ENCODE data around the gene NRCAM.

Gene NRCAM

GRCh38 chr7:108452707-108453106 is 3.5 kb downstream of the NRCAM start:
- peak; percentile 38 for DNase-seq

DNA sequence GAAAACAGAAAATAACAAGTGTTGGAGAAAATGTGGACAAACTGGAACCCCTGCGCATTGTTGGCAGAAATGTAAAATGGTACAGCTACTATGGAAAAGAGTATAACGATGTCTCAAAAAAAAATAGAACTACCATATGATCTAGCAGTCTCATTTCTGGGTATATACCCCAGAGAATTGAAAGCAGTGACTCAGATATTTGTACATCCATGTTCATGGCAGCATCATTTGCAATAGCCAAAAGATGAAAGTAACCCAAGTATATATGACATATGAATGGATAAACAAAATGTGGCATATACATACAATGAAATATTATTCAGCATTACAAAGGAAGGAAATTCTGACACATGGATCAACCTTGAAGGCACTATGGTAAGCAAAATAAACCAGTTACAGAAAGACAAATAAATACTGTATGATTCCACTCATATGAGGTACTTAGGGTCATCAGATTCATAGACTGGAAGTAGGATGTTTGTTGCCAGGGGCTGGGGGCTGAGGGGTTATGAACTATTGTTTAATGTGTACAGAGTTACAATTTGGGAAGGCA is 4.9 kb downstream of the NRCAM start:
- Histone ChIP-seq H3K27ac (ENCODE audit: low read length, poor library complexity, severe bottlenecking) (no peak overlapping the region), H2BK5ac (ENCODE audit: low read depth, low read length, poor library complexity, severe bottlenecking) (no peak overlapping the region), H3K23ac (ENCODE audit: low read length in 2 of 2) (no peak overlapping the region), H3K36me3 (ENCODE audit: control insufficient read depth in 1 of 2, insufficient read depth in 2 of 2, low read depth in 1 of 2, low read length in 2 of 2) (no peaks in the 10 kb centered on the region), H2BK15ac (ENCODE audit: low read depth, poor library complexity, severe bottlenecking) (no peak overlapping the region), H4K91ac (ENCODE audit: low read length) (no peak overlapping the region), H3K79me1 (replicated peaks; ENCODE audit: low read length, poor library complexity, severe bottlenecking) (no peaks in the 10 kb centered on the region), H3K4me1 (ENCODE audit: control insufficient read depth, insufficient read depth, low read depth, low read length) (peaks cover 18% of the 10 kb centered on the region), H3K4me3 (ENCODE audit: insufficient read depth in 1 of 2, low read depth in 1 of 2, low read length in 2 of 2) (no peak overlapping the region), H4K8ac (ENCODE audit: low read length) (no peak overlapping the region), H3K14ac (ENCODE audit: low read length in 2 of 2) (no peak overlapping the region), H3K27me3 (ENCODE audit: control insufficient read depth in 1 of 2, insufficient read depth in 1 of 2, low read length in 2 of 2) (peaks cover 31 to 36% of the 10 kb centered on the region in 2 experiments), H2AK5ac (ENCODE audit: low read length, severe bottlenecking) (no peak overlapping the region), H2BK120ac (ENCODE audit: low read depth, low read length) (no peak overlapping the region), H2BK12ac (ENCODE audit: low read length in 2 of 2) (no peak overlapping the region), H3K9ac (ENCODE audit: low read length) (no peak overlapping the region), H3K18ac (ENCODE audit: low read depth in 1 of 2, low read length in 2 of 2) (no peak overlapping the region), H3K4me2 (ENCODE audit: low read length, poor library complexity, severe bottlenecking) (no peak overlapping the region), H2AFZ (ENCODE audit: low read depth, low read length) (no peak overlapping the region), H3K9me3 (ENCODE audit: control insufficient read depth, low read length) (no peaks in the 10 kb centered on the region), H3K4ac (ENCODE audit: low read depth in 1 of 2, low read length in 2 of 2) (no peak overlapping the region)
- no peak for DNase-seq
- 100% methylated on average over 1 of the region's 2 CpGs for WGBS

More at GRCh38 chr7:108452707-108453106, 3.5 kb downstream of the NRCAM start:
- WGBS: 70% methylated on average over 2 of the region's 2 CpGs
- H3K9me3 ChIP-seq (ENCODE audit: control insufficient read depth, low read length): no peaks in the 10 kb centered on the region
- no peak overlapping the region for H3K4me2 ChIP-seq (ENCODE audit: low read length, poor library complexity, severe bottlenecking)
- H2BK12ac ChIP-seq (ENCODE audit: low read length in 2 of 2): no peak overlapping the region
- H2BK120ac ChIP-seq (ENCODE audit: low read depth, low read length): no peak overlapping the region
- no peak overlapping the region for H4K8ac ChIP-seq (ENCODE audit: low read length)
- no peak overlapping the region for H2AFZ ChIP-seq (ENCODE audit: low read depth, low read length)
- no peak overlapping the region for H2BK15ac ChIP-seq (ENCODE audit: low read depth, poor library complexity, severe bottlenecking)
- H3K23ac ChIP-seq (ENCODE audit: low read length in 2 of 2): no peak overlapping the region
- H3K4me3 ChIP-seq (ENCODE audit: insufficient read depth in 1 of 2, low read depth in 1 of 2, low read length in 2 of 2): no peak overlapping the region
- no peaks in the 10 kb centered on the region for H3K36me3 ChIP-seq (ENCODE audit: control insufficient read depth in 1 of 2, insufficient read depth in 2 of 2, low read depth in 1 of 2, low read length in 2 of 2)
- no peak overlapping the region for H3K27ac ChIP-seq (ENCODE audit: low read length, poor library complexity, severe bottlenecking)
- no peak overlapping the region for H3K14ac ChIP-seq (ENCODE audit: low read length in 2 of 2)
- H3K9ac ChIP-seq (ENCODE audit: low read length): no peak overlapping the region
- peaks cover 41 to 48% of the 10 kb centered on the region in 2 experiments for H3K27me3 ChIP-seq (ENCODE audit: control insufficient read depth in 1 of 2, insufficient read depth in 1 of 2, low read length in 2 of 2)
- H3K4ac ChIP-seq (ENCODE audit: low read depth in 1 of 2, low read length in 2 of 2): no peak overlapping the region
- peaks cover 20% of the 10 kb centered on the region for H3K4me1 ChIP-seq (ENCODE audit: control insufficient read depth, insufficient read depth, low read depth, low read length)
- no peak overlapping the region for H4K91ac ChIP-seq (ENCODE audit: low read length)
- H2BK5ac ChIP-seq (ENCODE audit: low read depth, low read length, poor library complexity, severe bottlenecking): no peak overlapping the region
- no peak overlapping the region for H3K18ac ChIP-seq (ENCODE audit: low read depth in 1 of 2, low read length in 2 of 2)
- no peaks in the 10 kb centered on the region for H3K79me1 ChIP-seq (replicated peaks; ENCODE audit: low read length, poor library complexity, severe bottlenecking)
- H2AK5ac ChIP-seq (ENCODE audit: low read length, severe bottlenecking): no peak overlapping the region

- Histone ChIP-seq H3K4me3 (ENCODE audit: insufficient read depth in 1 of 2, low read depth in 1 of 2, low read length in 2 of 2) (no peak overlapping the region), H2BK12ac (ENCODE audit: low read length in 2 of 2) (no peak overlapping the region), H2AFZ (ENCODE audit: low read depth, low read length) (no peak overlapping the region), H4K91ac (ENCODE audit: low read length) (no peak overlapping the region), H2BK15ac (ENCODE audit: low read depth, poor library complexity, severe bottlenecking) (no peak overlapping the region), H3K23ac (ENCODE audit: low read length in 2 of 2) (no peak overlapping the region), H3K9ac (ENCODE audit: low read length) (no peak overlapping the region), H3K79me1 (replicated peaks; ENCODE audit: low read length, poor library complexity, severe bottlenecking) (no peaks in the 10 kb centered on the region), H3K4me2 (ENCODE audit: low read length, poor library complexity, severe bottlenecking) (no peak overlapping the region), H4K8ac (ENCODE audit: low read length) (no peak overlapping the region), H2BK120ac (ENCODE audit: low read depth, low read length) (no peak overlapping the region), H3K4me1 (ENCODE audit: control insufficient read depth, insufficient read depth, low read depth, low read length) (peaks cover 6% of the 10 kb centered on the region), H3K4ac (ENCODE audit: low read depth in 1 of 2, low read length in 2 of 2) (no peak overlapping the region), H2AK5ac (ENCODE audit: low read length, severe bottlenecking) (no peak overlapping the region), H3K18ac (ENCODE audit: low read depth in 1 of 2, low read length in 2 of 2) (no peak overlapping the region), H3K9me3 (ENCODE audit: control insufficient read depth, low read length) (no peaks in the 10 kb centered on the region), H3K36me3 (ENCODE audit: control insufficient read depth in 1 of 2, insufficient read depth in 2 of 2, low read depth in 1 of 2, low read length in 2 of 2) (no peaks in the 10 kb centered on the region), H2BK5ac (ENCODE audit: low read depth, low read length, poor library complexity, severe bottlenecking) (no peak overlapping the region), H3K14ac (ENCODE audit: low read length in 2 of 2) (no peak overlapping the region), H3K27me3 (ENCODE audit: control insufficient read depth in 1 of 2, insufficient read depth in 1 of 2, low read length in 2 of 2) (peaks cover 20 to 32% of the 10 kb centered on the region in 2 experiments), H3K27ac (ENCODE audit: low read length, poor library complexity, severe bottlenecking) (no peak overlapping the region)
- WGBS: no CpG with 5 or more reads among the region's 1 CpG
- DNase-seq: no peak
Observed at GRCh38 chr7:108450160-108450559, 6.1 kb downstream of the NRCAM start.

DNA sequence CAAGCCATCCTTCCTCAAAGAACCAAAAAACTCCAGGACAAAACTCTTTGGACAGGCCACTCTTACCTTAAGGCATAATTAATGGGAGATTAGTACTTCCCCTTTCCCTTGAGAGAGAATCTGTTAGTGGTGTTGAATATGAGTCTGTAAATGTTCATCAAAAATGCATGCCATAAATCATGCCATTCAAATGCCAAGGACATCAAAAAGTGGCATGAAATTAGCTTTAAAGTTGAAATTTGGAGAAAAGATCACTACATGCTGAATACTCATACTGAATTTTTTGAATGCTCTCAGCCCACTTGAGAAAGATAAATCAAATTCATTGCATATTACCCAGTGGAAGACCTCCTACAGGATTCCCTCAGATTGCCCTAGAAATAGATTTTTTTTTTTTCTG is 6.7 kb downstream of the NRCAM start:
- Histone ChIP-seq H3K4me2 (ENCODE audit: low read length, poor library complexity, severe bottlenecking) (no peak overlapping the region), H2BK120ac (ENCODE audit: low read depth, low read length) (no peak overlapping the region), H3K9me3 (ENCODE audit: control insufficient read depth, low read length) (no peaks in the 10 kb centered on the region), H2BK5ac (ENCODE audit: low read depth, low read length, poor library complexity, severe bottlenecking) (no peak overlapping the region), H2BK15ac (ENCODE audit: low read depth, poor library complexity, severe bottlenecking) (no peak overlapping the region), H3K27me3 (ENCODE audit: control insufficient read depth in 1 of 2, insufficient read depth in 1 of 2, low read length in 2 of 2) (peaks cover 14 to 26% of the 10 kb centered on the region in 2 experiments), H3K36me3 (ENCODE audit: control insufficient read depth in 1 of 2, insufficient read depth in 2 of 2, low read depth in 1 of 2, low read length in 2 of 2) (no peaks in the 10 kb centered on the region), H2BK12ac (ENCODE audit: low read length in 2 of 2) (no peak overlapping the region), H3K14ac (ENCODE audit: low read length in 2 of 2) (no peak overlapping the region), H3K23ac (ENCODE audit: low read length in 2 of 2) (no peak overlapping the region), H3K18ac (ENCODE audit: low read depth in 1 of 2, low read length in 2 of 2) (no peak overlapping the region), H3K79me1 (replicated peaks; ENCODE audit: low read length, poor library complexity, severe bottlenecking) (no peaks in the 10 kb centered on the region), H3K4me3 (ENCODE audit: insufficient read depth in 1 of 2, low read depth in 1 of 2, low read length in 2 of 2) (no peak overlapping the region), H3K27ac (ENCODE audit: low read length, poor library complexity, severe bottlenecking) (no peak overlapping the region), H4K91ac (ENCODE audit: low read length) (no peak overlapping the region), H2AK5ac (ENCODE audit: low read length, severe bottlenecking) (no peak overlapping the region), H2AFZ (ENCODE audit: low read depth, low read length) (no peak overlapping the region), H4K8ac (ENCODE audit: low read length) (no peak overlapping the region), H3K9ac (ENCODE audit: low read length) (no peak overlapping the region), H3K4me1 (ENCODE audit: control insufficient read depth, insufficient read depth, low read depth, low read length) (no peaks in the 10 kb centered on the region), H3K4ac (ENCODE audit: low read depth in 1 of 2, low read length in 2 of 2) (no peak overlapping the region)
- no peak for DNase-seq
